DND-41 (cell line): ENCODE results near the gene COBL.

Experiments used
- CTCF ChIP-seq: IDR thresholded peaks from 2 replicates; pipeline ENCODE4 v1.5.1; 2012; ENCODE audit warnings: borderline replicate concordance, low read length, moderate library complexity, mild to moderate bottlenecking; ENCODE audit not compliant: poor library complexity, severe bottlenecking; ENCODE audit errors: extremely low read depth
- EZH2 ChIP-seq: IDR thresholded peaks from 3 replicates; pipeline ENCODE4 v1.6.1; 2012; ENCODE audit warnings: borderline replicate concordance, low read depth, mild to moderate bottlenecking, moderate library complexity, low read length, inconsistent platforms; ENCODE audit not compliant: severe bottlenecking

- TF ChIP-seq CTCF: no peak
- TF ChIP-seq EZH2: no peak
Measured at GRCh38 chr7:51102828-51103227, 213.8 kb downstream of the COBL start.
